Measurements from ENCODE around the gene TOMM40L.

DNA sequence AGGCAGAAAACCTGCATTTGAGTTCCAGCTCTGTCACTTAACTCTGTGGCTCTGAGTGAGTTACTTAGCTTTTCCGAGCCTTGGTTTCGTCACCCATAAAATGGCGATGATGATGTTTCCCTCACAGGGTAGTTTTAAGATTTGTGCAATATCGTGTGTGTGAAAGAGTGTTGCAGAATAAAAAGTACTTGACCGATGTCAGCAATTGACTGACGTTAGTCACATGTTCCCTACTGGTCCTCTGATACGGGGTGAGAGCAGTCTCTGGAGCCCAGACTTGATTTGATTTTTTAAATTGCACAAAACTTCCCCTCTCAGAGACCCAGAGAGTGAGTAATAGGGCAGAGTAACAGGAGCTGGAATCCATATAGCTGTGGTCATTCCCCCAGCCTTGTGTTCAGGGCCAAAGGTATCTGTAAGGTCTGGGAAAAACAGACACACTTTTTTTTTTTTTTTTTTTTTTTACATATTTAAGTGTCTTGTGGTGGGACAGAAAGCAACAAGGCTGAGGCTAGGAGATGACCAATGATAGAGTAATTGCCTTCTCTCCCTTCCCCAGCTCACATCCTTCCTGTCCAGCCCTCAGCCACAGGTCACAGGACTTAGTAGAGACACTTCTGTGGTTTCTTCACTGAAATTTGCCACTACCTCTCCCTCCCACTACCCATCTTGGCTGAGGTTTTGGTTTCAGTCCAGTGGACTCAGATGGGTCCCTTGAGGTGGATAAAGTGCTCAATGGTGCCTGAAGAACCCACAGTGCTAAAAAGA is 8.7 kb upstream of the TOMM40L start:
- TF ChIP-seq POLR2A (IDR thresholded peaks at IDR 0.05; ENCODE audit: low read length) (no peak), GATA1 (IDR thresholded peaks at IDR 0.05; ENCODE audit: low read depth, low read length) (no peak)

All from erythroblast (primary cell).